Endothelial cell of hepatic sinusoid (primary cell): ENCODE results near the gene DOK1.
"Not testable (repeated sequence)": the region's sequence is repeated elsewhere in the genome, so short reads cannot be mapped to it uniquely, and the experiment has no call there.

Experiments
- in situ Hi-C: cut with HindIII; loops from 2 replicates; pipeline ENCODE4 v1.10.0; 2017; ENCODE audit warnings: low sequenced_read_pairs

DOK1 gene

DNA sequence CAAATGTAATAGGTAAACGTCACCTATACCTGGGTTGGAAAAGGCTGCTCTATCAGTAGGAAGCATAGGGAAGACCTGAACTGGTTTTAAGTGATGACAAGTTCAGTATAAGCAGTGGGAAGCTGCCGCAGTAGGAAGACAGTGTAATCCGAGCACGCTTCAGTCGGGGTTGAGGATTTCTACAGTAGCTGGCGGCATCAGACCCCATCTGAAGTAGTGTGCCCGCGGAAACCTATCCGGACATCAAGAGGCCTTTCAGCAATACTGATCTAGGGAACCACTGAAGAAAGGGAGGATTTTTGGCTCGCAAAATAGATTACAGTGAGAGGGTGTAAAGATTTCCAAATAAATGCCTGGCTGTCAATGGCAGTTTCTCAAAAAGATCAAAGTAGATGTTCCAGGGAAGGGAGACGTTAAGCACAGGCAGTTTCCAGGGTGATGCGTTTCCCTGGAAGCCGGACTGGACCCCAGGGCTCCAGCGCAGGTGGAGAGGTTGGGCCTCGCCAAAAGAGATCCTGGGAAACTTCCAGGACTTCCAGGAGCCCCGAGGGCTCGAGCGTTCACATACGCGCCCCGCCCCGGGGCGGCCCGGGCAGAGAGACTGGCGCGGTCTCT lies 6.1 kb upstream of the DOK1 start:
- in situ Hi-C loops = no loop called here

GRCh38 chr2:74548900-74549826 lies 5.4 kb upstream of the DOK1 start:
- in situ Hi-C loops = no loop called here

DNA sequence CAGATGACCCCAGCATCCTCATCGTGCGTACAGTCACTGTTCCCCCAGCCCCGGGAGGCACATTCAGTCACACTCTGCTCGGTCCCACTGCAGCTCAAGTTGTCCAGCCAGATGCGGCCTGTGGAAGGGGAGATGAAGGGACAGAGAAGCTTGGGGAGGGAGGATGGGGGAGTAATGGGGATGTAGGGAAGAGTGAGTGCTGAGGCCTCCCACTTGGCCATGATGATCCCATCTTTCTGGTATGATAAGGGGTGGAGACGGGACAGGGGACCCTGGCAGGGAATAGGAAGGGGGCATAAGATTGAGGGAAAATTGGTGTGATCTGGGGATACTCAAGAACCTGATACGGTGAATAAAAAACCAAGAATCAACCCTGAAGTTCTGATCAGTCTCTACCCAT lies 4.3 kb upstream of the DOK1 start:
- in situ Hi-C loops = no loop called here

DNA sequence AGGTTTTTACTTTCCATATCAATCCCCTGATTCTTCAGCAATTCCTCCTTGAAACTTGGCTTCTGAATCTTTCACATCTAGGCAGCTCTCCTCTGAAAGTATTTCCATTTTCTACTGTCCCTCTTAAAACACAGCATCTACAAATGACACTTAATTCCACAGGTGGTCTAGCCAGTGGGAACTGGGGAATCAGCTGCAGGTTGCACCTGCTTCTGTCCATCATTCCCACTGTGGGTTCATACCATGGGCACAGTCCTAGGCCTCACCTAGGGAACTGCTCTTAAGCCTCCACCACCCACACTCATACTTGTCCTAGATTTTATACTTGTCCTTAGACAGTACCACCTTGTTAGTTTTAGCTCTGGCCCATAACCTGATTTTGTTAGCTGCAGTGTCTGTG lies 3.0 kb upstream of the DOK1 start:
- in situ Hi-C loops = no loop called here

GRCh38 chr2:74551942-74552913 lies 2.3 kb upstream of the DOK1 start:
- in situ Hi-C loops = no loop called here

DNA sequence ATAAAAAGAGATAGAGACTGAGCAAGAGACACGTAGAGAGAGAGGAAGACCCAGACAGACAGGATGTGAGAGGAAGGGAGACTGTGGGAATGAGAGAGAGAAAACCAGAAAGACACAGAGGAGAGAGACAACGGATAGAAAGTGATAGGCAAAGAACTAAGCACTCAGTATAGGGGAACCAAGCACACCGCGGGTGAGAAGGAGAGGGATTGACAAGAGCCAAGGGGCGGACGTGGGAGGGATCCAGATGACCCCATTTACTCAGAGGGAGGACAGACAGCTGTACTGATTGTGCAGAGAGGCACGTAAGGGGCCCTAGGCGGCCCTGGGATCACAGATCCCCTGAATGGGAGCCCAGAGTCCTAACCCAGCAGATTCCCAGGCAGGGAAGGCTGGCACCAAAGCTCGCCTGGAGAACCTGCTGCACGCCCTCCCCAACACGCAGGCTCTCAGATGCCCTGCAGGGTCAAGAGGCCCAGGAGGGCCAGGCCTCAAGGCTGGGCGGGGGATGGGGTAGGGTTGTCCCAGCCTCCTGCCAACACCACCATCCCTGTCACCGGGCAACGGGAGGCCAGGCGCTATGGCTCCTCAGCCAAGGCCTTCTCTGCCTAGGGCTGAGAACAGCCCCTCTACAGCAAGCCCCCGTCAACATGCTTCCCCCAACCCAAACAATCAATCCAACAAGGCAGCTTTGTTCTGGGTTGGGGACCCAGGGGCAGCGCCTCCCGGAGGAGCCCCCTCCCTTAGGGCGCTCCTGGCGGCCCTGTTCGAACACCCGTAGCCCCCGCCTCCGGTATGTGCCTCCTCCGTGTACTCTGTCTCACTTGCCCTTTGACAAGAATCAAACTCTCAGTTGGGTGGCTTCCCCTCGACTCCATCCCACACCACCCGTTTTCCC lies 1.4 kb upstream of the DOK1 start:
- in situ Hi-C loops = no loop called here

- in situ Hi-C loops = no loop called here
These were observed 456 bp downstream of the DOK1 start for GRCh38 chr2:74554820-74555531.

DNA sequence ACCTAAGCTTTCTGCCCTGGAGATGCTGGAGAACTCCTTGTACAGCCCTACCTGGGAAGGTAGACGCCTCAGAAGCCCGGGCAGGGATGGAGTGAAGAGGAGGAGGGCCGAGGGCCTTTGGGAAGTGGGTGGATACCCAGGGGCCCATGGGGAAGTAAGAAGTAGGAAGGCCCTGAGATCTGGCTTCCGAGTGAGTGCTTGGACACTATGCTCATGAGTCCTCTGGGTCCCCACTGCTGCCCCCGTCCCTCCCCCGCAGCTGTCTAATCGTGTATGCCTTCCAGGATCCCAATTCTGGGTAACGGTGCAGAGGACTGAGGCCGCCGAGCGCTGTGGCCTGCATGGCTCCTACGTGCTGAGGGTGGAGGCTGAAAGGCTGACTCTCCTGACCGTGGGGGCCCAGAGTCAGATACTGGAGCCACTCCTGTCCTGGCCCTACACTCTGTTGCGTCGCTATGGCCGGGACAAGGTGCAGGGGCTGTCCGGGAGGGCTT lies 1.1 kb downstream of the DOK1 start:
- in situ Hi-C loops = no loop called here

- in situ Hi-C loops = no loop called here
These were observed 1.6 kb downstream of the DOK1 start for GRCh38 chr2:74556159-74556558.

GRCh38 chr2:74556831-74557370 lies 2.4 kb downstream of the DOK1 start:
- in situ Hi-C loops = no loop called here

DNA sequence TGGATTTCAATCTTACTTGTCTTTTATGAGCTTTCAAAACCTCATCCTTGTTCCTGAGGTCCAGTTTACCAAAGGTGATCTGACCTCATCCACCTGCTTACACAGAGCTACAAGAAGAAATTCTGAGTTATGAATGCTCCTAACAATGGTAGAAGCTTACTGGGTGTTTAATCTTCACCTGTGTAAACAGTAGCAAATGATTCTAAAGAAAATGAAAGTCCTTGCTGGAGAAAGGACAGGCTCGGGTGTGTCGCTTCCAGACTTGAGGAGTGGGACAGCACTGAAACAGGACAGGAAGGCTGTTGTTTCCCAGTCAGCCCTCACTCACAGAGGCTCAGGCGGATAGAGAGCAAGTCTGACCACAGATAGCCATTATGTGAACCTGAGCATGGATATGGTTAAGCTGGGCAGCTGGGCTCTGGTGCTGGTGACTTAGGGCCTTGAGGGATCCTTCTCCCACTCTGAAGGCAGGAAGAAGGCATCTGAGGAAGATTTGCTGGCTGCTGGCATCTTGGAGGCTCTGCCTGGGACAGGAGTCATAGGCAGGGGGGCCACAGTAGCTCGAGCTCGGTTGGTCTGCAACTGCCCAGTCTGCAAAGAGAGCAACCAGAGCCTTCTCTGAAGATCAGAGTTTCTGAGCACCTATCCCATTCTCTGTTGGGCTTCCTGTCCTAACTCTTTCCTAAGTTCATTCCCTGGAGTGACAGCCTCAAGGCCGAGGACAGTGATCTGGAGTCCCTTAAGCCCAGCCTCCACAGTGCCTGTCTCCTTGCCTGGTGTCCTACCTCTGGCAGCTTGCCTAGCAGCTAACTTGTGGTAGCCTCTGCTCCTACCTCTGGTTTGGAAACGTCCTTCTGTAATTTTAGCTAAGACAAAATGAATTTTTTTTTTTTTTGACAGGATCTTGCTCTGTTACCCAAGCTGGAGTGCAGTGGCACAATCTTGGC lies 4.0 kb downstream of the DOK1 start:
- in situ Hi-C loops = no loop called here

DNA sequence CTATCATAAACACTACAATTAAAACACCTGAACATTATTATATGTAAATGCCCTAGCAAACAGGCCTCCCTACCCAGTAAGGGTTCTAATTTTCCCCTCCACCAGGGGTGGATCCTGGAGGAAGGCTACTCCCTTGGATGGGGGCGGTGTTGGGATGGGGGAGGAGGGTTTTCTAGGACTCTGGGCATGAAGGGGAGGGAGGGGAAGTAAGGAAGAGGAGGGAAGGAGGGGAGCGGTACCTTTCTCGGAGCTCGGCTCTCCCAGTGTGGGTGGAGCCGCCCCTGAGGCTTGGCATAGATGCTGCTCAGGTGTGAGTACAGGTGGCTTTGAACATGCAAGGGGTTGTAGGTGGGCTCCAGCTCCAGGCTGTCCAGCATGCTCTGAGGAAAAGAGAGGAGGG lies 5.4 kb downstream of the DOK1 start:
- in situ Hi-C loops = no loop called here

GRCh38 chr2:74560591-74560990 lies 6.1 kb downstream of the DOK1 start:
- in situ Hi-C loops = no loop called here

- in situ Hi-C loops = not testable (repeated sequence)
These were observed 6.5 kb downstream of the DOK1 start for GRCh38 chr2:74561022-74561421.

DNA sequence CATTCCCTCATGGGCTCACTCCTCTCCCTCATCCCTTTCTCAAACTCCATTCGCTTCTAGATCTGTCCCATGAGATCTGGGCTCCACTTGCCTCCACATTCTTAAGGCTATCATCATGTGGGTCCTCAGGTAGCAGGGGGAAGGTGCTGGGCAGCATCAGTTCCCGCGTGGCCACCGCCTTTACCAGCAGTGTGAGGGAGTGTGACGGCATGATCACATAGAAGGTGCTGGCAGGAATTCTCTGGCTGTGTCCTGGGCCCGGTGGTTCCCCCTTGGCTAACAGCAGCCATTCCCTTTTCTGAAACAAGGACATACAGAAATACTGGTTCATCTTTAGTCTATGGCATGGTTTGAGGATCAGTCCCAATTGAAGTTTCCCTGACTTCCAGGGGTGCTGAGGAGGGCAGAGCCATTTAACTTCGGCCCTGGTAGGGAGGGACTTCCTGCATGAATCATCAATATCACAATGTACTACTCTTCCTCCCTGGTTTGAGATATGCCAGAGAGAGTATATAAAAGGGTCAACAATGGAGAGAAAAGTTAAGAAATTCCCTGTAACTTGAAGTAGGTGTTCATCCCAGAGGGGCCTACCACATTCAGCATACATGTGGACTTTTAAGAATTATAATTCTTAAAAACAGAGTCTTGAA lies 7.7 kb downstream of the DOK1 start:
- in situ Hi-C loops = no loop called here

- in situ Hi-C loops = no loop called here
These were observed 9.7 kb downstream of the DOK1 start for GRCh38 chr2:74564222-74564621.

GRCh38 chr2:74566076-74566753 lies 11.7 kb downstream of the DOK1 start:
- in situ Hi-C loops = no loop called here
